Mammary epithelial cell (primary cell): Measurements from ENCODE around the gene GDF11.

Source experiments
- CTCF ChIP-seq, 2 donors: IDR thresholded peaks in 1 of 2; conservative IDR thresholded peaks in 1 of 2; 2 replicates each; pipeline ENCODE4 v1.5.1; 2011 to 2012; ENCODE audit warnings: inconsistent platforms in 2 of 2, low read length in 2 of 2, mild to moderate bottlenecking in 2 of 2, control low read depth in 1 of 2, low read depth in 1 of 2; ENCODE audit not compliant: insufficient read depth in 1 of 2; ENCODE audit errors: extremely low read depth in 1 of 2
- EZH2 ChIP-seq: IDR thresholded peaks from 2 replicates; pipeline ENCODE4 v1.6.1; 2012; ENCODE audit warnings: low read length, inconsistent platforms, borderline replicate concordance

GRCh38 chr12:55797550-55797949 lies 54.6 kb downstream of the GDF11 start:
- TF ChIP-seq CTCF (conservative IDR thresholded peaks at IDR 0.05 in 1 of 2, IDR thresholded peaks at IDR 0.05 in 1 of 2; ENCODE audit: extremely low read depth in 1 of 2, insufficient read depth in 1 of 2, low read depth in 1 of 2, low read length in 2 of 2) (no peak), EZH2 (no peak)
